OCI-LY3 (cell line): Measurements from ENCODE around the gene GFOD1.

Experiments used
- H2AFZ ChIP-seq: fragments of 200-600, 300-600 bp; shearing (Covaris generic); 2 replicates; pipeline ENCODE4 v1.6.0; 2014; ENCODE audit warnings: antibody characterized with exemption, low read depth, low read length
- H3K27ac ChIP-seq: fragments of 200-600, 300-600 bp; sonication (generic); 2 replicates; pipeline ENCODE4 v1.5.1; 2014; ENCODE audit warnings: mild to moderate bottlenecking, low read length, moderate library complexity, mixed read lengths
- H3K27me3 ChIP-seq: fragments of 200-600, 300-600 bp; sonication (generic); 2 replicates; pipeline ENCODE4 v1.6.1; 2014; ENCODE audit warnings: low read depth, low read length, mixed read lengths
- H3K36me3 ChIP-seq: fragments of 200-600, 300-600 bp; sonication (generic); replicated peaks from 2 replicates; pipeline ENCODE3; 2014; ENCODE audit warnings: low read depth, low read length, mixed read lengths
- H3K4me1 ChIP-seq: fragments of 300-600, 200-600 bp; sonication (generic); 2 replicates; pipeline ENCODE4 v1.6.1; 2014; ENCODE audit warnings: low read length, mixed read lengths
- H3K4me2 ChIP-seq: fragments of 200-600, 300-600 bp; sonication (generic); 2 replicates; pipeline ENCODE4 v1.6.1; 2014; ENCODE audit warnings: low read length, mixed read lengths
- H3K4me3 ChIP-seq: fragments of 300-600, 200-600 bp; sonication (generic); 2 replicates; pipeline ENCODE4 v1.5.1; 2014; ENCODE audit warnings: antibody characterized with exemption, mild to moderate bottlenecking, low read length, moderate library complexity
- H3K79me2 ChIP-seq: fragments of 300-600, 200-600 bp; shearing (Covaris generic); 2 replicates; pipeline ENCODE4 v1.6.1; 2014; ENCODE audit warnings: mild to moderate bottlenecking, low read length, mixed read lengths
- H3K9ac ChIP-seq: fragments of 300-600, 200-600 bp; shearing (Covaris generic); 2 replicates; pipeline ENCODE4 v1.6.0; 2014; ENCODE audit warnings: mild to moderate bottlenecking, low read length, moderate library complexity
- H3K9me3 ChIP-seq: fragments of 200-600, 300-600 bp; shearing (Covaris generic); 2 replicates; pipeline ENCODE4 v1.6.1; 2014; ENCODE audit warnings: low read length, mixed read lengths; ENCODE audit not compliant: insufficient read depth
- H4K20me1 ChIP-seq: fragments of 200-600, 300-600 bp; sonication (generic); 2 replicates; pipeline ENCODE4 v1.6.1; 2016; ENCODE audit warnings: low read length, mixed read lengths; ENCODE audit not compliant: insufficient read depth
- CTCF ChIP-seq: fragments of 200-600, 300-600 bp; sonication (generic); IDR thresholded peaks from 2 replicates; pipeline ENCODE4 v1.5.1; 2014; ENCODE audit warnings: antibody characterized with exemption, low read length, low read depth
- EZH2phosphoT487 ChIP-seq: fragments of 200-600 bp; shearing (Covaris generic); IDR thresholded peaks from 2 replicates; pipeline ENCODE4 v1.6.1; 2018; ENCODE audit warnings: antibody characterized with exemption, mixed run types, low read depth

GFOD1 gene

GRCh38 chr6:13495112-13495776 is 7.8 kb upstream of the GFOD1 start:
- Histone ChIP-seq H3K27me3 (no peaks in the 10 kb centered on the region), H3K27ac (no peak overlapping the region), H3K4me3 (no peak overlapping the region), H3K36me3 (no peaks in the 10 kb centered on the region), H4K20me1 (no peaks in the 10 kb centered on the region), H3K4me2 (no peak overlapping the region), H3K9me3 (no peaks in the 10 kb centered on the region), H2AFZ (no peak overlapping the region), H3K9ac (no peak overlapping the region), H3K4me1 (no peaks in the 10 kb centered on the region), H3K79me2 (no peaks in the 10 kb centered on the region)
- TF ChIP-seq CTCF = no peak
- no peak for TF ChIP-seq EZH2phosphoT487

GRCh38 chr6:13494137-13494536 is 6.7 kb upstream of the GFOD1 start:
- Histone ChIP-seq H3K79me2 (no peaks in the 10 kb centered on the region), H3K36me3 (no peaks in the 10 kb centered on the region), H2AFZ (no peak overlapping the region), H3K27ac (no peak overlapping the region), H3K4me3 (no peak overlapping the region), H3K9me3 (no peaks in the 10 kb centered on the region), H4K20me1 (no peaks in the 10 kb centered on the region), H3K4me2 (no peak overlapping the region), H3K9ac (no peak overlapping the region), H3K27me3 (no peaks in the 10 kb centered on the region), H3K4me1 (no peaks in the 10 kb centered on the region)
- TF ChIP-seq EZH2phosphoT487 (no peak), CTCF (no peak)

- no peaks in the 10 kb centered on the region for H3K79me2 ChIP-seq
- no peaks in the 10 kb centered on the region for H3K27me3 ChIP-seq
- H3K9ac ChIP-seq = no peak overlapping the region
- no peak overlapping the region for H3K4me3 ChIP-seq
- no peak overlapping the region for H3K27ac ChIP-seq
- TF ChIP-seq CTCF (no peak), EZH2phosphoT487 (no peak)
- H3K9me3 ChIP-seq = no peaks in the 10 kb centered on the region
- no peak overlapping the region for H3K4me2 ChIP-seq
- no peaks in the 10 kb centered on the region for H4K20me1 ChIP-seq
- H3K4me1 ChIP-seq = no peaks in the 10 kb centered on the region
- no peak overlapping the region for H2AFZ ChIP-seq
- no peaks in the 10 kb centered on the region for H3K36me3 ChIP-seq
Observed at GRCh38 chr6:13493147-13493546, 5.7 kb upstream of the GFOD1 start.

- Histone ChIP-seq H3K9ac (no peak overlapping the region), H3K27me3 (no peaks in the 10 kb centered on the region), H3K36me3 (no peaks in the 10 kb centered on the region), H3K4me2 (no peak overlapping the region), H3K4me3 (no peak overlapping the region), H3K4me1 (no peaks in the 10 kb centered on the region), H3K27ac (no peak overlapping the region), H2AFZ (no peak overlapping the region), H3K9me3 (no peaks in the 10 kb centered on the region), H4K20me1 (no peaks in the 10 kb centered on the region), H3K79me2 (no peaks in the 10 kb centered on the region)
- TF ChIP-seq EZH2phosphoT487 = no peak
- TF ChIP-seq CTCF = no peak
Observed at GRCh38 chr6:13492357-13492756, 5.0 kb upstream of the GFOD1 start.
